LNCaP clone FGC (cell line): ENCODE data around the gene PLEKHA7.

Experiments
- DNase-seq: peaks from one replicate; pipeline ENCODE4 v3.0.0-alpha.2; 2011; ENCODE audit warnings: low read depth
- H3K4me3 ChIP-seq: 2 replicates; pipeline ENCODE4 v1.5.1; 2011; ENCODE audit warnings: mild to moderate bottlenecking, low read depth, low read length, control low read depth
- TF ChIP-seq, protein P1 (sequence below): IDR thresholded peaks from 2 replicates; pipeline ENCODE4 v1.5.1; 2012; ENCODE audit warnings: mild to moderate bottlenecking; ENCODE audit not compliant: control insufficient read depth, insufficient read depth; ENCODE audit errors: extremely low read depth

The PLEKHA7 gene

DNA sequence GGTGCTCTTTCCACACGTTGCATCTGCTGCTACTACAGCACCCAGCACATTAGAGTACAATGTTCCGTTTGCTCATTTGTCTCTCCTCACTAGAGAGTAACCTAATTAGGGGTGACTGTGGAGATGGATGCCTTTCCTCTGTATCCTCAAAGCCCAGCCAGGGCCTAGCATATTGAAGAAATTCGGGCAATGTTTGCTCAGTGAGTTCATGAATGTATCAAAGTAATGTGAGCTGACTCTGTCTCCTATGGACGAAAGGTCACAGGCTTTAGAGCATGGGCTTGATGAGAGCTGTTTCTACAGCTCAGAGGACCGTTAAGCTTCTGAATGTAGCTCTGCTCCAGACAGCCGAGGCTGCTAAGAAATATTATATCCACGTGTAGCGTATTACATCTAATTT lies 208.3 kb downstream of the PLEKHA7 start:
- TF ChIP-seq, protein P1, sequence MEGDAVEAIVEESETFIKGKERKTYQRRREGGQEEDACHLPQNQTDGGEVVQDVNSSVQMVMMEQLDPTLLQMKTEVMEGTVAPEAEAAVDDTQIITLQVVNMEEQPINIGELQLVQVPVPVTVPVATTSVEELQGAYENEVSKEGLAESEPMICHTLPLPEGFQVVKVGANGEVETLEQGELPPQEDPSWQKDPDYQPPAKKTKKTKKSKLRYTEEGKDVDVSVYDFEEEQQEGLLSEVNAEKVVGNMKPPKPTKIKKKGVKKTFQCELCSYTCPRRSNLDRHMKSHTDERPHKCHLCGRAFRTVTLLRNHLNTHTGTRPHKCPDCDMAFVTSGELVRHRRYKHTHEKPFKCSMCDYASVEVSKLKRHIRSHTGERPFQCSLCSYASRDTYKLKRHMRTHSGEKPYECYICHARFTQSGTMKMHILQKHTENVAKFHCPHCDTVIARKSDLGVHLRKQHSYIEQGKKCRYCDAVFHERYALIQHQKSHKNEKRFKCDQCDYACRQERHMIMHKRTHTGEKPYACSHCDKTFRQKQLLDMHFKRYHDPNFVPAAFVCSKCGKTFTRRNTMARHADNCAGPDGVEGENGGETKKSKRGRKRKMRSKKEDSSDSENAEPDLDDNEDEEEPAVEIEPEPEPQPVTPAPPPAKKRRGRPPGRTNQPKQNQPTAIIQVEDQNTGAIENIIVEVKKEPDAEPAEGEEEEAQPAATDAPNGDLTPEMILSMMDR, result no peak
- no peak for DNase-seq
- H3K4me3 ChIP-seq, result no peak overlapping the region

DNA sequence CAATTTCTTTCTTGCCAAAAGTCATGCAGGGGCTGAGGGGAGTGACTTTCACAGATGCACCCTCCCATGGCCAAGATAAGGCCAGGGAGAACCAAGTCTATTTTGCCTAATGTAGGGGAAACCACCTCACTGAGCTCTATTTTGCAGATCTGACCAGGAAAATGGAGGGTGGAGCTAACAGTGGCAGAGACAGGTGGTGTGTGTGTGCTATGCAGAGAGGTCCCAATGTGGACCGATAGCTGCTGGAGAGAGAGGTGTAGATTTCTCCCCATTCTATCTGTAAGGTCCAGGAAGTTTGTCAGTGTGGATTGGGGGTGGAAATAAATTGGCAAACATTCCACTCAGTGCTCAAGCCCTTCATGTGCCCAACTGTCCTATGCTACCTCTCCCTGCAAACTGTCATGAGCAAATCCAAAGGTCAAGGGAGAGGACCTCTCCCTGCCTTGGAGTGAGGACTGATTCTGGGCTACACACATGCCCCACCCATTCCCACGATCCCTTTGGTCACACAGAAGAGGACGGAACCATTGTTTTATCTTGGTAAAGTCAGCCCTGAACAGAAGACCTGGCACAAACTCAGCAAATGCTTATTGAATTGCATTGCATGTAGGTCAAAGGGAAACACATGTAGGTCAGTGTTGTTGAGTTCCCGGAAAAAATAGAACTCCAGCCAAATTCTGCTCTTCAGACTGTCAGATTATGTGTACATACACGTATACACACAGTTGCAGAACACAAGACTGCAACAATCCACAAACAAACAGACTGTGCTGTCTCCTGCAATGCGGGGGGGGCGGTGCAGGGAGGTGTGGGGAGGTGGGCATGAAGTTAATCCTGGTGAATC lies 209.9 kb downstream of the PLEKHA7 start:
- TF ChIP-seq, protein P1, result no peak
- DNase-seq, result peak; percentile 74

DNA sequence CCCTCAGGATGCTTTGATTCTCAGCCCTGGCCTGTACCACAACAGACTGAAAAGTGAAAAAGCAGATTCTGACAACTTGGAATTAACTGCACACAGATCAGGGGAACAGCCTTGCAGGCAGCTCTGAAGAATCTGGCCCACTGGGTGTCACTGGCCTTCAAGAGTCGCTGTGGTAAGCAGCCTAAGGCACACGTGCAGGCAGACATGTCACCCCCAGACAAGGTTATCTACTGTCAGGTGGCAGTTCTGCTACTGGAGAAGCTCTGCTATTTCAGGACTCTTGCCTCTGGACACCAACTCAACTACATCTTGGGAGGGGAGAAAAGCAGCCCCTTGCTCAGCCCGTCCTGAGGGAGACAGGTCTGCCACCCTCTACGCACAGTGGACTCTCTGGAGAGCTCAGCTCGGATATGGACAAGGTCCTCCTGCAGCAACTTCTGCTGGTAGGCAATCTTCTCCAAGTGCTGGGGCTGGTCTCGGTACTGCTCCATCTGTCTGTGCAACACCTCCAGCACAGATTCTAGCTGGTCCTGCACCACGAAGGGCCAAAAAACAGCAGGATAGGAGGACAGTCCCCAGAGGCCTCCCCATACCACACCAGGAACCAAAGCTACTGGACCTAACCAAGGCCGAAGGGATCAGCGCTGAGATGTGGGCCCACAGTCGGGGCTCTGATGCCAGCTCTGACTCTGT lies 212.8 kb downstream of the PLEKHA7 start:
- TF ChIP-seq, protein P1, result no peak
- DNase-seq, result no peak
- no peak overlapping the region for H3K4me3 ChIP-seq

More for the DNA sequence above, 209.9 kb downstream of the PLEKHA7 start:
- no peak overlapping the region for H3K4me3 ChIP-seq

DNA sequence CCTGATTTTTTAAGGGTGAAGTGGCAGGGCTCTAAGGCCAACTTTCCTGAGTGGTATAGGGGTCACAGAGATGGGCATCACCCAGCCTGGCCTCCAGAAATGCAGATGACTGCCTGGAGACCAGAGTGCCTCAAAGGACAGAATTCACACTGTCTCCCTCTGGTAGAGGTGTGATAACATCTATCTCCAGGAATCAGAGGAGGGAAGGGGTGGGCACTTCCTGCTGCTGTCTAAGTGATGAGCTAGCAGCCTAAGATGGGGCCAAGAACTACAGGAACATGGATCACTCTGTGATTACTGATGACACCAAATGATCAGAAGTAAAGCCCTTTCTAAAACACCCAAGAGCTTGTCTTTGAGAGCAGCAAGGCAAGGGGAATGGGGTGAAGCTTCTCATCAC lies 213.8 kb downstream of the PLEKHA7 start:
- DNase-seq, result no peak
- H3K4me3 ChIP-seq, result no peak overlapping the region
- TF ChIP-seq, protein P1, result no peak

DNA sequence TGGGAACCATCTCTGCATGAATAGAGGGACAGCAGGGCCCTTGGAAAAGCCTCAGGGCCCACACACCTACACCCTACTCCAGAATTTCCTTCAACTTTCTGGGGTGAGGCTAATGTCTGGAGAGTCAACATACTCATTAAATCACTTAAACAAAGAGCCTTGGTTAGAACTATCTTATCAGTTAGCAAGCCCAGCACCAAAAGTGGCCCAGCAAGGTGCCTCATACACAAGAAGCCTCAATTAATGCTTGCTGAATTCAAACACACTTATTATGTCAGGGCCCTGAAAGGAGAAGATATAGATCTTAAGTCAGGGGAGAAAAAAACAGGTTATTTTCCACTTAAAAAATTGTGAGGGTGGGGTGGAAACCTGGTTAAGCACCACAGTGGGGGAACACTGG lies 214.3 kb downstream of the PLEKHA7 start:
- TF ChIP-seq, protein P1, result no peak
- no peak for DNase-seq
- H3K4me3 ChIP-seq, result no peak overlapping the region

DNA sequence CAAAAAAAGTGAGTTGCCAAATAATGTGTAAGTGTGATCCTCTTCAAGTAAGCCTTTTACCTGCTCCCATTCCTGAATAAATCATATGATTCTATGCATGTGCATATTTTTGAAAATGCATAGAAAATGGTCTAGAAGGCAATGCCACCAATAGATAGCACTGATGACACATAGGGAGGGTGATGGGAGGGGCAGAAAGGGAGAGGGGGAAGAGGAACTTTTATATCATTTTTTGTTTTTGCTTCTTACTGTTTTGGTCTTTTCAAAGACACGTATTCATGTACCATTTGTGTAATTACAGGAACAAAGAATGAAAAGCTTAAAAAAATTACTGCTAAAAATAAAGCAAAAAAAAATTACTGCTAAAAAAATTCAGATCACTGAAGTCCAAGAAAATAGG lies 215.0 kb downstream of the PLEKHA7 start:
- TF ChIP-seq, protein P1, result no peak

More for the DNA sequence above, 215.0 kb downstream of the PLEKHA7 start:
- no peak for DNase-seq
- no peak overlapping the region for H3K4me3 ChIP-seq
